Upper lobe of left lung (tissue), 4 donors: ENCODE results near the gene MTA2.

Experiments
- CTCF ChIP-seq, 6 experiments: fragments of 450-650 bp in 4 of 6; fragments of 200-600 bp in 2 of 6; sonication (generic) in 2 of 6; IDR thresholded peaks; one replicate each; pipeline ENCODE4 v1.5.1; 2016 to 2019; ENCODE audit warnings: antibody characterized with exemption in 6 of 6
- EP300 ChIP-seq, 4 donors: sonication (generic); formaldehyde crosslinking; IDR thresholded peaks; one replicate each; pipeline ENCODE4 v1.5.1; 2017; ENCODE audit warnings: antibody characterized with exemption in 4 of 4, control low read depth in 2 of 4
- POLR2A ChIP-seq, 4 donors: fragments of 450-650 bp; IDR thresholded peaks; one replicate each; pipeline ENCODE4 v1.5.1; 2016 to 2017; ENCODE audit warnings: antibody characterized with exemption in 4 of 4, mild to moderate bottlenecking in 2 of 4
- POLR2AphosphoS5 ChIP-seq, 2 donors: sonication (generic); formaldehyde crosslinking; IDR thresholded peaks; one replicate each; pipeline ENCODE4 v1.5.1; 2017; ENCODE audit warnings: antibody characterized with exemption in 2 of 2

GRCh38 chr11:62554387-62555167, 47.1 kb downstream of the MTA2 start:
- TF ChIP-seq CTCF (IDR thresholded peaks at IDR 0.05) (no peak), POLR2A (IDR thresholded peaks at IDR 0.05) (no peak), POLR2AphosphoS5 (IDR thresholded peaks at IDR 0.05) (no peak), EP300 (IDR thresholded peaks at IDR 0.05) (no peak)
